H1 (cell line): ENCODE data around the gene GARS1. TPM values are rescaled to one million over a fixed set of nuclear protein-coding genes. Genes with fewer than 3 reads are reported as not detected.

ENCODE experiments used
- CTCF ChIA-PET: fragments of 300-600 bp; sonication (Branson Sonifier 250); formaldehyde crosslinking; loops from one replicate; lab custom pipeline; 2021; ENCODE audit not compliant: partially characterized antibody; lab: Charles Lee
- POLR2A ChIA-PET: fragments of 300-600 bp; sonication (Branson Sonifier 250); formaldehyde crosslinking; loops from one replicate; lab custom pipeline; 2021; ENCODE audit warnings: inconsistent platforms; ENCODE audit not compliant: partially characterized antibody; lab: Charles Lee
- DNase-seq, 2 experiments: peaks; one replicate each; pipeline versions ENCODE4 v3.0.0 to v3.0.0-alpha.2; 2010 to 2022; ENCODE audit warnings: low spot score in 2 of 2, low read depth in 1 of 2, mixed read lengths in 1 of 2
- FAIRE-seq: peaks from 2 replicates; lab custom pipeline; 2011; peaks lifted over from hg19 to GRCh38; lab: Jason Lieb, UNC
- H2AFZ ChIP-seq: 2 replicates; pipeline ENCODE4 v1.8.1; 2012; ENCODE audit warnings: low read length, inconsistent platforms
- H2AK5ac ChIP-seq: 2 replicates; pipeline ENCODE4 v1.6.1; 2013; ENCODE audit warnings: low read depth, low read length
- H2BK120ac ChIP-seq: replicated peaks from 2 replicates; pipeline ENCODE3; 2013; ENCODE audit warnings: low read depth, low read length, inconsistent platforms
- H2BK12ac ChIP-seq: 2 replicates; pipeline ENCODE4 v1.6.1; 2013; ENCODE audit warnings: low read depth, low read length
- H2BK15ac ChIP-seq: 2 replicates; pipeline ENCODE4 v1.6.1; 2013; ENCODE audit warnings: low read length
- H2BK20ac ChIP-seq: 2 replicates; pipeline ENCODE4 v1.6.1; 2013; ENCODE audit warnings: low read length
- H2BK5ac ChIP-seq: 2 replicates; pipeline ENCODE4 v1.6.1; 2013; ENCODE audit warnings: low read depth, low read length
- H3K14ac ChIP-seq: 2 replicates; pipeline ENCODE4 v1.6.1; 2013; ENCODE audit warnings: inconsistent platforms; ENCODE audit not compliant: insufficient read length
- H3K18ac ChIP-seq: 2 replicates; pipeline ENCODE4 v1.6.1; 2013; ENCODE audit warnings: low read length; ENCODE audit errors: extremely low read depth
- H3K23ac ChIP-seq: 2 replicates; pipeline ENCODE4 v1.6.1; 2013; ENCODE audit warnings: inconsistent platforms; ENCODE audit not compliant: insufficient read length
- H3K23me2 ChIP-seq: 2 replicates; pipeline ENCODE4 v1.6.1; 2013; ENCODE audit warnings: low read depth, low read length
- H3K27ac ChIP-seq: 2 replicates; pipeline ENCODE4 v1.6.1; 2011; ENCODE audit warnings: low read depth, low read length, inconsistent platforms
- H3K27me3 ChIP-seq, 4 experiments: replicated peaks in 1 of 4; 1 replicate in 1 of 4; 2 replicates in 3 of 4; pipeline versions ENCODE4 v1.6.1 to v1.8.1; 2011 to 2013; ENCODE audit warnings: low read length in 3 of 4, mild to moderate bottlenecking in 3 of 4, inconsistent platforms in 2 of 4, mixed read lengths in 2 of 4, moderate library complexity in 1 of 4; ENCODE audit not compliant: control insufficient read depth in 3 of 4, insufficient read depth in 3 of 4; ENCODE audit errors: extremely low read depth in 1 of 4
- H3K36me3 ChIP-seq, 4 experiments: 2 replicates each; pipeline versions ENCODE4 v1.6.1 to v1.8.1; 2011 to 2013; ENCODE audit warnings: mild to moderate bottlenecking in 4 of 4, low read length in 3 of 4, moderate library complexity in 2 of 4, control low read depth in 1 of 4, inconsistent platforms in 1 of 4; ENCODE audit not compliant: insufficient read depth in 4 of 4, control insufficient read depth in 2 of 4
- H3K4ac ChIP-seq: replicated peaks from 2 replicates; pipeline ENCODE3; 2013; ENCODE audit warnings: low read length, low read depth, mixed read lengths, inconsistent platforms; ENCODE audit not compliant: insufficient read length
- H3K4me1 ChIP-seq, 4 experiments: replicated peaks in 1 of 4; 1 replicate in 1 of 4; 2 replicates in 3 of 4; pipeline versions ENCODE4 v1.6.1 to v1.8.1; 2011 to 2013; ENCODE audit warnings: low read length in 3 of 4, inconsistent platforms in 2 of 4, mixed read lengths in 1 of 4; ENCODE audit not compliant: insufficient read depth in 4 of 4, control insufficient read depth in 3 of 4
- H3K4me2 ChIP-seq, 2 experiments: 2 replicates each; pipeline versions ENCODE4 v1.6.1 to v1.8.1; 2011 to 2013; ENCODE audit warnings: low read depth in 2 of 2, low read length in 2 of 2, control low read depth in 1 of 2, inconsistent platforms in 1 of 2, mild to moderate bottlenecking in 1 of 2; ENCODE audit not compliant: insufficient read depth in 1 of 2
- H3K4me3 ChIP-seq, 4 experiments: fragments of 200-600, 300-600 bp in 1 of 4; sonication (generic), shearing (Covaris generic), sonication (Bioruptor Twin) in 1 of 4; 2 replicates each; pipeline versions ENCODE4 v1.5.1 to v1.8.1; 2011 to 2016; ENCODE audit warnings: low read length in 4 of 4, low read depth in 3 of 4, control low read depth in 2 of 4, inconsistent platforms in 2 of 4, mild to moderate bottlenecking in 2 of 4, mixed read lengths in 1 of 4, moderate library complexity in 1 of 4; ENCODE audit not compliant: insufficient read depth in 2 of 4; ENCODE audit errors: extremely low read depth in 1 of 4
- H3K56ac ChIP-seq: replicated peaks from 2 replicates; pipeline ENCODE3; 2013; ENCODE audit warnings: low read depth, mild to moderate bottlenecking, mixed read lengths, low read length, inconsistent platforms; ENCODE audit not compliant: insufficient read length
- H3K79me1 ChIP-seq: 2 replicates; pipeline ENCODE4 v1.6.1; 2013; ENCODE audit warnings: low read depth, low read length, control low read depth
- H3K79me2 ChIP-seq, 2 experiments: 2 replicates each; pipeline versions ENCODE4 v1.6.1 to v1.8.1; 2012 to 2013; ENCODE audit warnings: low read length in 2 of 2, mild to moderate bottlenecking in 2 of 2, inconsistent platforms in 1 of 2; ENCODE audit not compliant: insufficient read depth in 2 of 2, control insufficient read depth in 1 of 2
- H3K9ac ChIP-seq, 4 experiments: replicated peaks in 1 of 4; 1 replicate in 1 of 4; 2 replicates in 3 of 4; pipeline versions ENCODE4 v1.6.1 to v1.8.1; 2011 to 2013; ENCODE audit warnings: low read depth in 3 of 4, low read length in 3 of 4, control low read depth in 2 of 4, mild to moderate bottlenecking in 2 of 4, moderate library complexity in 2 of 4, inconsistent platforms in 1 of 4; ENCODE audit errors: extremely low read depth in 1 of 4
- H3K9me3 ChIP-seq, 2 experiments: 2 replicates each; pipeline versions ENCODE4 v1.6.1 to v1.8.1; 2012 to 2013; ENCODE audit warnings: mild to moderate bottlenecking in 2 of 2, moderate library complexity in 2 of 2, control low read depth in 1 of 2, inconsistent platforms in 1 of 2, low read depth in 1 of 2, low read length in 1 of 2, mixed read lengths in 1 of 2; ENCODE audit not compliant: insufficient read depth in 2 of 2
- H4K20me1 ChIP-seq, 2 experiments: replicated peaks in 1 of 2; 2 replicates each; pipeline versions ENCODE3 to v1.8.1; 2011 to 2013; ENCODE audit warnings: inconsistent platforms in 2 of 2, low read length in 2 of 2, mild to moderate bottlenecking in 1 of 2; ENCODE audit not compliant: insufficient read depth in 2 of 2, control insufficient read depth in 1 of 2
- H4K5ac ChIP-seq: 2 replicates; pipeline ENCODE4 v1.6.1; 2013; ENCODE audit warnings: low read length, low read depth, mixed read lengths, inconsistent platforms; ENCODE audit not compliant: insufficient read length
- H4K8ac ChIP-seq: 2 replicates; pipeline ENCODE4 v1.8.0; 2013; ENCODE audit warnings: mild to moderate bottlenecking, moderate library complexity, low read length, inconsistent platforms; ENCODE audit not compliant: insufficient read depth; ENCODE audit errors: extremely low read depth
- H4K91ac ChIP-seq: replicated peaks from 2 replicates; pipeline ENCODE3; 2013; ENCODE audit warnings: low read length, mixed read lengths, inconsistent platforms; ENCODE audit not compliant: insufficient read length
- EGR1 ChIP-seq: IDR thresholded peaks from 2 replicates; pipeline ENCODE4 v1.6.1; 2011; ENCODE audit warnings: low read depth, low read length, borderline replicate concordance
- NANOG ChIP-seq: IDR thresholded peaks from 2 replicates; pipeline ENCODE4 v1.6.1; 2011; ENCODE audit warnings: low read length, low read depth, mild to moderate bottlenecking, inconsistent platforms; ENCODE audit not compliant: insufficient read depth, poor library complexity, severe bottlenecking
- SIX5 ChIP-seq: IDR thresholded peaks from 2 replicates; pipeline ENCODE4 v1.6.1; 2011; ENCODE audit warnings: mild to moderate bottlenecking, low read depth, low read length
- TAF7 ChIP-seq: optimal IDR thresholded peaks from 2 replicates; pipeline ENCODE3; 2011; ENCODE audit warnings: low read depth, mild to moderate bottlenecking, inconsistent platforms, low read length, moderate library complexity, borderline replicate concordance
- WGBS, 2 experiments: shearing (Covaris generic) in 1 of 2; methylation state at CpG; one replicate each; pipeline versions ENCODE4 v1.1.6 to v1.1.7; 2013 to 2015; ENCODE audit warnings: low lambda C conversion rate in 2 of 2, mixed read lengths in 2 of 2, inconsistent platforms in 1 of 2, low coverage in 1 of 2, missing lambda C conversion rate in 1 of 2; ENCODE audit not compliant: insufficient replicate concordance in 2 of 2, insufficient coverage in 1 of 2, insufficient read length in 1 of 2; ENCODE audit errors: extremely low coverage in 1 of 2, missing lambda C conversion rate in 1 of 2; 5-methylcytosine and 5-hydroxymethylcytosine counted together
- polyA plus RNA-seq, 7 experiments: library from polyadenylated mRNA; depleted of rRNA in 3 of 7; stranded (reverse) in 5 of 7; unstranded in 2 of 7; fragments of >200 nt in 5 of 7; fragments of 200-250 nt in 2 of 7; gene quantifications; 1 replicate in 5 of 7; 2 replicates in 1 of 7; 4 replicates in 1 of 7; pipeline versions ENCODE4 v1.2.1 to v1.2.3, GENCODE V29; 2011 to 2013; ENCODE audit warnings: missing spikeins in 2 of 7, mixed read lengths in 2 of 7
- total RNA-seq: library from RNA; stranded (reverse); fragmentation: NEBNext Ultra II Directional; extraction: Animal tissue kit (Norgen Biotek cat#: 25700); gene quantifications from 2 replicates; pipeline ENCODE4 v1.2.1, GENCODE V29; 2021

GARS1 gene
- total and polyA plus RNA-seq, 2 of the 8 experiments (the other 6 are each of a cell fraction or from before 2014, with no cell fraction given): 270 to 476 TPM

DNA sequence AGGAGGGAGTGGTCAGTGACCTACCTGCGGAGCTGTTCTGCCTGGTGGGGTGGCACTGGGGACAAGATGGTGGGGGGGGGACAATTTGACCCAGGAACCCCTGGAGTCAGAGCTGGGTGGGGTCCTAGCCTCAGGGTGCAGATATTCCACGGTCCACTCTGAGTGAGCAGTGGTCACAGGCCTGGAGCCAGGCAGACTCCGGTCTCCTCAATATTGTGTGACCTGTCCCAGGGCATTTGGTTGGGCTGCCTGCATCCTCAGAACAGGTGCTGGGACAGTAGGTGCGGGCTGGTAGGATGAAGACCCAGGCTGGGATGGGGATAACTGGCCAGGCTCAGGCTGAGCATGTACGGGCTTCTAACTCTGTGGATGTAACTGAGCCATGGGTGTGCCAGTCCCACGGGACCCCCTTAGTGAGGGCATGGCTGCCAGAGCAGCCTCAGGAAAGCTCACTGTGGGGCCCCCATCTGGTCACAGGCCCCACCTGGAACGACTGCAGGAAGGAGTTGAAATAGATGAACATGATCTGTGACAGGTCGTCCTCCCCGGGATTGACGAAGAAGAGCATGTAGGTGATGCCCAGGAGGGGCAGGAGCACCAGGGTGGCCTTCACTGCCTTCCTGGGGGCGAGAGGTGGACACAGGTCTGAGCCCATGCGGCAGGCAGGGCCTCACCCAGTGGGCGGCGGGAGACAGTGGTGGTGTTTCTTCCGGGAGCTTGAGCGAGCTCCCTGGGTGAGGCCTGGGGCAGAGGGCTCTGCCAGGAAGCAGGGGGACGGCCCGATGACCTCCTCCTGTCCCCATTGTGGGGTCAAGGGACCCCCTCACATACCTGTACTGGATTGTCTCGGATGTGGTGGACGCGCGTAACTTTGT is 60.7 kb downstream of the GARS1 start:
- Histone ChIP-seq H2BK5ac (no peak overlapping the region), H3K23me2 (peaks cover 5% of the 10 kb centered on the region; the same call in 1 of the 2 replicates), H4K5ac (no peak overlapping the region), H3K23ac (no peak overlapping the region), H2BK15ac (no peak overlapping the region), H3K4me1 (peaks cover 0 to 1% (median 0%) of the 10 kb centered on the region in 4 experiments; a peak in 1 of 7 replicates), H3K4me2 (no peak overlapping the region), H3K4me3 (no peak overlapping the region), H3K18ac (no peak overlapping the region), H4K8ac (no peak overlapping the region), H3K4ac (no peak overlapping the region), H3K27me3 (no peaks in the 10 kb centered on the region)
- POLR2A ChIA-PET: interaction anchor here (0.6 to 3.8 kb wide), 3 partner anchors 10 to 117 kb away, joined by 3 to 9 read pairs (median 3); no protein-coding TSS in a partner anchor
- DNase-seq (no peak), FAIRE-seq (no peak)
- 87% methylated on average over 18 of the region's 22 CpGs; no CpG with 5 or more reads in 1 of the 2 experiments for whole genome bisulfite sequencing, 2 experiments
- CTCF ChIA-PET: interaction anchor here (1.7 kb wide), 1 partner anchor 8 kb away, joined by 5 read pairs; no protein-coding TSS in a partner anchor
- no peak for TF ChIP-seq SIX5
- TF ChIP-seq NANOG: no peak
- TF ChIP-seq EGR1: no peak
- no peak for TF ChIP-seq TAF7
- TF ChIP-seq, all 59 proteins: peak for 0
- Histone ChIP-seq H3K14ac (no peak overlapping the region), H2BK120ac (no peak overlapping the region), H2BK12ac (no peak overlapping the region), H3K79me2 (no peaks in the 10 kb centered on the region), H2AK5ac (no peak overlapping the region), H3K56ac (no peak overlapping the region), H3K9me3 (no peaks in the 10 kb centered on the region), H3K79me1 (no peaks in the 10 kb centered on the region), H3K9ac (no peak overlapping the region), H3K36me3 (no peaks in the 10 kb centered on the region; a peak in 1 of 8 replicates), H2BK20ac (no peak overlapping the region), H4K20me1 (peaks cover 6 to 8% of the 10 kb centered on the region in 2 experiments), H4K91ac (no peak overlapping the region), H3K27ac (no peak overlapping the region), H2AFZ (no peak overlapping the region)
